ENCODE data around the gene ODC1.
A peak's percentile ranks its signal among the peaks of the same experiment; 100 is the strongest.
"Not testable (repeated sequence)": the region's sequence is repeated elsewhere in the genome, so short reads cannot be mapped to it uniquely, and the experiment has no call there.

The ODC1 gene

GRCh38 chr2:10452312-10452711 is 4.2 kb upstream of the ODC1 start:
- DNase-seq: peak; percentile 79

- no peak for DNase-seq
These were observed 3.7 kb upstream of the ODC1 start for GRCh38 chr2:10451819-10452218.

GRCh38 chr2:10449838-10450691 is 1.9 kb upstream of the ODC1 start:
- peak; percentile 87 for DNase-seq

GRCh38 chr2:10449486-10449831 is 1.3 kb upstream of the ODC1 start:
- peak; percentile 57 for DNase-seq

- peak; percentile 97 for DNase-seq
These were observed 704 bp upstream of the ODC1 start for GRCh38 chr2:10448576-10449485.

GRCh38 chr2:10447300-10447894 is 730 bp downstream of the ODC1 start:
- peak; percentile 73 for DNase-seq

GRCh38 chr2:10446631-10447030 is 1.5 kb downstream of the ODC1 start:
- DNase-seq: no peak

GRCh38 chr2:10444463-10444862 is 3.7 kb downstream of the ODC1 start:
- DNase-seq: no peak

- not testable (repeated sequence) for DNase-seq
These were observed 5.5 kb downstream of the ODC1 start for GRCh38 chr2:10442469-10443126.

- DNase-seq: no peak
These were observed 6.2 kb downstream of the ODC1 start for GRCh38 chr2:10441948-10442347.

- no peak for DNase-seq
These were observed 7.4 kb downstream of the ODC1 start for GRCh38 chr2:10440736-10441135.

GRCh38 chr2:10439971-10440370 is 8.2 kb downstream of the ODC1 start:
- DNase-seq: peak; percentile 36

GRCh38 chr2:10439185-10439879 is 8.8 kb downstream of the ODC1 start:
- peak; percentile 38 for DNase-seq

- DNase-seq: peak; percentile 21
These were observed 9.4 kb downstream of the ODC1 start for GRCh38 chr2:10438688-10439087.

GRCh38 chr2:10437806-10438205 is 10.3 kb downstream of the ODC1 start:
- no peak for DNase-seq

- DNase-seq: no peak
These were observed 11.5 kb downstream of the ODC1 start for GRCh38 chr2:10436583-10437110.

- DNase-seq: no peak
These were observed 12.3 kb downstream of the ODC1 start for GRCh38 chr2:10435820-10436204.

- peak; percentile 84 for DNase-seq
These were observed 13.0 kb downstream of the ODC1 start for GRCh38 chr2:10434886-10435819.

- peak; percentile 34 for DNase-seq
These were observed 13.9 kb downstream of the ODC1 start for GRCh38 chr2:10433947-10434885.
